Stomach (tissue), 9 donors: Measurements from ENCODE around the gene CAPN2. TPM values are rescaled to one million over a fixed set of nuclear protein-coding genes. Genes with fewer than 3 reads are reported as not detected.
"Not testable (repeated sequence)": the region's sequence is repeated elsewhere in the genome, so short reads cannot be mapped to it uniquely, and the experiment has no call there.

Experiments
- DNase-seq, 2 donors: peaks; one replicate each; pipeline versions ENCODE4 v3.0.0 to v3.0.0-alpha.2; 2013 to 2019
- H3K27ac ChIP-seq, 5 donors: fragments of 200-600 bp in 4 of 5; sonication (generic) in 4 of 5; one replicate each; pipeline ENCODE4 v1.5.1; 2013 to 2019; ENCODE audit warnings: mild to moderate bottlenecking in 1 of 5, moderate library complexity in 1 of 5
- H3K27me3 ChIP-seq, 3 donors: fragments of 200-600 bp; sonication (generic); one replicate each; pipeline ENCODE4 v1.5.1; 2017 to 2019; ENCODE audit warnings: mixed run types in 1 of 3
- H3K36me3 ChIP-seq, 4 donors: fragments of 200-600 bp; sonication (generic); 1 replicate in 3 of 4; 2 replicates in 1 of 4; pipeline ENCODE4 v1.5.1; 2016 to 2019
- H3K4me1 ChIP-seq, 4 donors: fragments of 200-600 bp; sonication (generic); one replicate each; pipeline ENCODE4 v1.5.1; 2016 to 2019
- H3K4me3 ChIP-seq, 4 donors: fragments of 200-600 bp; sonication (generic) in 3 of 4; one replicate each; pipeline ENCODE4 v1.5.1; 2016 to 2019; ENCODE audit warnings: mild to moderate bottlenecking in 1 of 4
- H3K9me3 ChIP-seq, 4 donors: fragments of 200-600 bp; sonication (generic); one replicate each; pipeline ENCODE4 v1.5.1; 2016 to 2019
- CTCF ChIP-seq, 7 experiments: fragments of 450-650 bp in 4 of 7; fragments of 200-600 bp in 3 of 7; sonication (generic) in 3 of 7; IDR thresholded peaks; one replicate each; pipeline ENCODE4 v1.5.1; 2016 to 2019; ENCODE audit warnings: antibody characterized with exemption in 7 of 7, control low read depth in 2 of 7, mild to moderate bottlenecking in 1 of 7
- EP300 ChIP-seq: sonication (generic); formaldehyde crosslinking; IDR thresholded peaks from one replicate; pipeline ENCODE4 v1.6.1; 2017; ENCODE audit warnings: antibody characterized with exemption
- POLR2A ChIP-seq, 4 donors: fragments of 450-650 bp; IDR thresholded peaks; one replicate each; pipeline ENCODE4 v1.6.1; 2016; ENCODE audit warnings: antibody characterized with exemption in 4 of 4, control low read depth in 2 of 4, mild to moderate bottlenecking in 1 of 4, moderate library complexity in 1 of 4
- POLR2AphosphoS5 ChIP-seq, 3 donors: sonication (generic); formaldehyde crosslinking; IDR thresholded peaks; one replicate each; pipeline ENCODE4 v1.6.1; 2016; ENCODE audit warnings: antibody characterized with exemption in 3 of 3
- WGBS, 5 donors: extraction: QIAGEN DNeasy Blood & Tissue Kit in 3 of 5; methylation state at CpG; one replicate each; pipeline versions ENCODE4 v1.1.5 to v1.1.7; 2013 to 2018; 5-methylcytosine and 5-hydroxymethylcytosine counted together
- intact Hi-C: fragments of 100-400 bp; cut with DNase I; formaldehyde crosslinking; loops from one replicate; pipeline ENCODE4 v1.15.1; 2023; ENCODE audit warnings: low total_unique reads
- polyA plus RNA-seq, 3 donors: library from polyadenylated mRNA; stranded (reverse); fragments of 200-250 nt; gene quantifications; one replicate each; pipeline ENCODE4 v1.2.3, GENCODE V29; 2013
- total RNA-seq, 5 donors: library from RNA; depleted of rRNA; stranded (reverse); fragments of >200 nt; gene quantifications; one replicate each; pipeline versions ENCODE4 v1.1.0 to v1.2.3, GENCODE V29; 2014 to 2016
- donor health status: healthy with polysubstance abuse.
- donor health status: Bipolar disorder and iron deficiency.
- donor health status: healthy.

Gene CAPN2
- total and polyA plus RNA-seq, 8 donors: 128 to 739 (median 230) TPM

GRCh38 chr1:223802602-223803001 is 90.3 kb downstream of the CAPN2 start:
- no peak for DNase-seq
- no peaks in the 10 kb centered on the region for H3K4me1 ChIP-seq
- no peak for TF ChIP-seq EP300
- no peak for TF ChIP-seq POLR2A (IDR thresholded peaks at IDR 0.05)
- TF ChIP-seq POLR2AphosphoS5 (IDR thresholded peaks at IDR 0.05): no peak
- TF ChIP-seq CTCF (IDR thresholded peaks at IDR 0.05): no peak
- no peaks in the 10 kb centered on the region for H3K9me3 ChIP-seq
- H3K4me3 ChIP-seq: no peak overlapping the region
- H3K27me3 ChIP-seq: no peaks in the 10 kb centered on the region
- 27 to 74% (median 46%) methylated on average over 4 of the region's 4 CpGs for WGBS, 5 donors
- no peak overlapping the region for H3K27ac ChIP-seq
- intact Hi-C loops: no loop called here
- H3K36me3 ChIP-seq: peaks cover 44 to 96% (median 91%) of the 10 kb centered on the region in 4 donors

- no peak for TF ChIP-seq POLR2A (IDR thresholded peaks at IDR 0.05)
- no peak for TF ChIP-seq POLR2AphosphoS5 (IDR thresholded peaks at IDR 0.05)
- no peak for TF ChIP-seq EP300
- TF ChIP-seq CTCF (IDR thresholded peaks at IDR 0.05): no peak
- Histone ChIP-seq H3K4me1 (no peaks in the 10 kb centered on the region), H3K36me3 (peaks cover 38 to 93% (median 86%) of the 10 kb centered on the region in 4 donors), H3K27me3 (no peaks in the 10 kb centered on the region), H3K9me3 (no peaks in the 10 kb centered on the region), H3K27ac (no peak overlapping the region), H3K4me3 (no peak overlapping the region)
- intact Hi-C loops: no loop called here
- no peak for DNase-seq
- 78 to 89% (median 85%) methylated on average over 7 of the region's 7 CpGs for WGBS, 5 donors
Observed at GRCh38 chr1:223803211-223803610, 90.9 kb downstream of the CAPN2 start.

- DNase-seq, H3K9me3 ChIP-seq, H3K27me3 ChIP-seq, H3K4me3 ChIP-seq, H3K27ac ChIP-seq, intact Hi-C loops: not testable (repeated sequence)
- Histone ChIP-seq H3K36me3 (peaks cover 23 to 74% (median 66%) of the 10 kb centered on the region in 4 donors), H3K4me1 (peaks cover 2 to 32% (median 9%) of the 10 kb centered on the region in 4 donors)
- 69 to 76% (median 72%) methylated on average over 4 of the region's 4 CpGs for WGBS, 5 donors
Observed at GRCh38 chr1:223809905-223810304, 97.6 kb downstream of the CAPN2 start.

GRCh38 chr1:223810586-223810985 is 98.2 kb downstream of the CAPN2 start:
- Histone ChIP-seq H3K36me3 (peaks cover 22 to 67% (median 60%) of the 10 kb centered on the region in 4 donors), H3K9me3 (no peaks in the 10 kb centered on the region), H3K27me3 (no peaks in the 10 kb centered on the region), H3K4me1 (peaks cover 9 to 39% (median 16%) of the 10 kb centered on the region in 4 donors), H3K4me3 (no peak overlapping the region), H3K27ac (no peak overlapping the region)
- WGBS, 5 donors: 76 to 93% (median 87%) methylated on average over 2 of the region's 2 CpGs
- intact Hi-C loops: no loop called here
- no peak for DNase-seq
- TF ChIP-seq EP300 (no peak), CTCF (IDR thresholded peaks at IDR 0.05) (no peak), POLR2AphosphoS5 (IDR thresholded peaks at IDR 0.05) (no peak), POLR2A (IDR thresholded peaks at IDR 0.05) (no peak)

GRCh38 chr1:223811634-223812101 is 99.3 kb downstream of the CAPN2 start:
- Histone ChIP-seq H3K4me3 (no peak overlapping the region), H3K36me3 (peaks cover 16 to 56% (median 50%) of the 10 kb centered on the region in 4 donors), H3K27ac (no peak overlapping the region), H3K27me3 (no peaks in the 10 kb centered on the region), H3K9me3 (no peaks in the 10 kb centered on the region), H3K4me1 (peaks cover 18 to 48% (median 27%) of the 10 kb centered on the region in 4 donors)
- TF ChIP-seq POLR2AphosphoS5 (IDR thresholded peaks at IDR 0.05): no peak
- peak in 5 of 7 experiments; percentile 25 to 42 (median 40) for TF ChIP-seq CTCF (IDR thresholded peaks at IDR 0.05)
- WGBS, 5 donors: 29 to 39% (median 33%) methylated on average over 3 of the region's 3 CpGs
- DNase-seq: peak in 1 of 2 donors; percentile 55
- intact Hi-C loops: no loop called here
